ENCODE measurements around the gene CPLANE1. TPM values are rescaled to one million over a fixed set of nuclear protein-coding genes. Genes with fewer than 3 reads are reported as not detected.

CPLANE1 gene
- total and polyA plus RNA-seq, 9 of the 15 experiments (the other 6 are each of a cell fraction or from before 2014, with no cell fraction given): under 0.01 to 0.27 (median 0.08) TPM; not detected in 2

DNA sequence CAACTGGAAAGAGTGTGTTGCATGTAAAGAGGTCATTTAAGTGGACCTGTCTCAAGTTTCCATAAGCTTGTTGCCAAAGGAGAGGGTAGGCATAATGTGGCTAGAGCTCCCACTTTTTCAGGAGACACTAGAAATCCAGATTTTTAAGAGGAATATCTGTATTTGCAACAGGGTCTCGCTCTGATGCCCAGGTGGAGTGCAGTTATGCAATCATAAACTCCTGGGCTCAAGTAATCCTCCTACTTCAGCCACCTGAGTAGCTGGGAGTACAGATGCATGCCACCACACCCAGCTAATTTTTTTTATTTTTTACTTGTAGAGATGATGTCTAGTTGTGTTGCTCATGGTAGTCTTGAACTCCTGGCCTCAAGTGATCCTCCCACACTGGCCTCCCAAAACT lies 189.1 kb downstream of the CPLANE1 start:
- ChIA-PET CTCF (ENCODE audit: low intra/inter-chr PET ratio) (no interaction called here), POLR2A (interaction anchor here (0.8 to 2.0 kb wide), 2 partner anchors 8 to 365 kb away, joined by 3 to 5 read pairs; no protein-coding TSS in a partner anchor)
- H3K27me3 ChIP-seq (ENCODE audit: control insufficient read depth in 2 of 2, insufficient read depth in 2 of 2, low read length in 2 of 2): no peaks in the 10 kb centered on the region
- TF ChIP-seq ZFX (CRISPR knock-in tag; IDR thresholded peaks at IDR 0.05): no peak
- TF ChIP-seq CLOCK (CRISPR knock-in tag; IDR thresholded peaks at IDR 0.05; ENCODE audit: borderline replicate concordance): no peak
- no peak for TF ChIP-seq IFI16 (CRISPR knock-in tag; IDR thresholded peaks at IDR 0.05)
- TF ChIP-seq ZBTB8A (IDR thresholded peaks at IDR 0.05; ENCODE audit: partially characterized antibody): no peak
- no peak for TF ChIP-seq ZNF263 (CRISPR knock-in tag; IDR thresholded peaks at IDR 0.05; ENCODE audit: borderline replicate concordance)
- no peak for TF ChIP-seq ZBTB17 (CRISPR knock-in tag; IDR thresholded peaks at IDR 0.05)
- no peak for TF ChIP-seq SUPT5H (IDR thresholded peaks at IDR 0.05)
- TF ChIP-seq ZNF408 (CRISPR knock-in tag; IDR thresholded peaks at IDR 0.05; ENCODE audit: low read depth): no peak
- no peak for TF ChIP-seq TSC22D4 (tag; IDR thresholded peaks at IDR 0.05)
- TF ChIP-seq ZNF512 (tag; IDR thresholded peaks at IDR 0.05): no peak
- no peak for TF ChIP-seq MTA2 (IDR thresholded peaks at IDR 0.05; ENCODE audit: low read depth)
- ATAC-seq (no peak), DNase-seq (ENCODE audit: extremely low read depth in 1 of 4, low spot score in 3 of 4) (no peak), FAIRE-seq (no peak)
- H3K27ac ChIP-seq (ENCODE audit: extremely low read depth, low read depth, low read length): no peak overlapping the region
- intact Hi-C loops (cut with micrococcal nuclease) (no loop called here), in situ Hi-C loops (cut with MboI) (no loop called here)
- peaks cover 71% of the 10 kb centered on the region for H3K36me3 ChIP-seq (ENCODE audit: control insufficient read depth, insufficient read depth, low read length)
- no peaks in the 10 kb centered on the region for H3K9me1 ChIP-seq (ENCODE audit: control insufficient read depth, insufficient read depth, low read length)
- no peaks in the 10 kb centered on the region for H3K4me1 ChIP-seq (replicated peaks in 1 of 2; ENCODE audit: control insufficient read depth in 2 of 2, insufficient read depth in 2 of 2, low read length in 2 of 2)
- H3K9ac ChIP-seq (ENCODE audit: insufficient read depth in 1 of 2, low read depth in 2 of 2, low read length in 2 of 2): no peak overlapping the region
- H2AFZ ChIP-seq (ENCODE audit: low read depth, low read length): no peak overlapping the region
- H3K79me2 ChIP-seq (ENCODE audit: control insufficient read depth, insufficient read depth, low read length): no peaks in the 10 kb centered on the region
- H3K9me3 ChIP-seq (replicated peaks; ENCODE audit: control insufficient read depth, insufficient read depth, low read depth, low read length): no peaks in the 10 kb centered on the region
- H3K4me2 ChIP-seq (ENCODE audit: insufficient read depth, low read length): no peak overlapping the region
- no peaks in the 10 kb centered on the region for H4K20me1 ChIP-seq (replicated peaks; ENCODE audit: control insufficient read depth, insufficient read depth, low read length)
- no TSS peak for BruUV-seq (replicated peaks)
- WGBS (ENCODE audit: insufficient coverage, low coverage, missing lambda C conversion rate): 93% methylated on average over 1 of the region's 1 CpG
- H3K4me3 ChIP-seq: no peak overlapping the region
